Stimulated activated CD4-positive, alpha-beta T cell treated with anti-CD3 and anti-CD28 coated beads, TNF-alpha, amount 100 ng/mL, for 4 hours (primary cell): ENCODE measurements around the gene NEDD4L.

ENCODE experiments used
- DNase-seq, 3 experiments: peaks; one replicate each; pipeline ENCODE4 v3.0.0-alpha.2; 2020; ENCODE audit warnings: low read depth in 3 of 3

Gene NEDD4L

DNA sequence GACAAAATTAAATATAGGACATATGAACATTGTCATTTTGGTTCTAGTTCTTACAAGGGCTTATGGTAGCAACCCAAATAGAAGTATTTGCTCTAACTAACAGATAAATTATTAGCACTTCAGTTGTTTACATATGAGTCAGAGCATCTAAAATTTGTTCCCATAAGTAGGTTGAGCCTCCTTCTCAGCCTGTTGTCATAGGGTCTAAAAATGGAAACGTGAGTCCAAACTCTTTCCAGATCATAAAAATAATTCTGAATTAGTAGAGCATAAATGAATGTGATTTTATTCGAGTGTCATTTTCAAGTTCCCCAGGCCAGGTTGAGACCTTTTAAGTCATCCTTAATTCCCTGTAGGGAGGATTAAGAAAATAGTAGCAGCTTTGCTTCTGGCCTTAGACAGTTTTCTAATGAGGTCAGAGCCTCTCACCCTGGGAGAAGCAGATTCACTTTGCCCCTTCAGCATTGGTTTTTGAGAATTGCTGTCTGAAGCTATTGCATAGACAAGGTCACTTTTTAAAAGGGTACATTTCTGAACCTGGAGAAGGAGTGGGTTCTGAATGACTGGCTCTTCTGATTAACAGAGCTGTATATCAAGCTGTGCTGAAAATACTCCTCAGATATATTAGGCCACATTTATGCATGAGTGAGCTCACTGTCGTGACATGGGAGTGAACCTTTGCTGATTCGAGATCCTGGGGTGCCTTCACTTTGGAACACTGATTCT lies 164.3 kb downstream of the NEDD4L start:
- DNase-seq: no peak

DNA sequence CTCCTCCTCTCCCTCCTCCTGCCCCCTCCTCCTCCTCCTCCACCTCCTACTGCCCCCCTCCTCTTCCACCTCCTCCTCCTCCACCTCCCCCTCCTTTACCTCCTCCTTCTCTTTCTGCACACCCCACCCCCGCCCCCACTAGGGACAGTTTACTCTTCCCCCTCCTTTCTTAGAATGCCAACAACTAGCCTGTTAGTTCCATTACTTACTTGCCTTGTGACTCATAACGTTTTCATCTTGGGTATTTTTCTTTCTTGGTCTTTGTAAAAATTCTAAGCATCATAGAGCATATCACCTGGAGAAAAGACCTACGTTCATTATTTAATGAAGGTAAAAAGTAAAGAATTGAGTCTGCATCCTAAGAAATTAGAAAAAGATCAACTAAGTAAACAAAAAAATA lies 165.3 kb downstream of the NEDD4L start:
- no peak for DNase-seq

DNA sequence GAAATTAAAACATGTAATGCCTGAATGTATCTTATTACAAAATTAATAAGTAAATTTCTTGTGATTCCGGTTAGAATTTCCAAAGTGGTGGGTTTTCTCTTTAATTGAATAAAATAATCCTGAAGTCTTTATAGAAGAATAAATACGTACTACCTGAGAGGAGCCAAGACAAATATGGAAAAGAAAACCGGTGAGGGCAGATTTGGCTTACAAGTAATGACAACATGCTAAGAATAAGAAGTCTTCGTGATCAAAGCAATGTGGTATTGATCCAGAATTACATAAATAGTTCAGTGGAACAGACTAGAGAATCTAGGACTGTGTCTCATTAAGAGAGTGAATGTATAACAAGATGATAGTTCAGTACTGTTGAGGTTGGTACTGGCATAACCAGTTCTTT lies 167.5 kb downstream of the NEDD4L start:
- no peak for DNase-seq

DNA sequence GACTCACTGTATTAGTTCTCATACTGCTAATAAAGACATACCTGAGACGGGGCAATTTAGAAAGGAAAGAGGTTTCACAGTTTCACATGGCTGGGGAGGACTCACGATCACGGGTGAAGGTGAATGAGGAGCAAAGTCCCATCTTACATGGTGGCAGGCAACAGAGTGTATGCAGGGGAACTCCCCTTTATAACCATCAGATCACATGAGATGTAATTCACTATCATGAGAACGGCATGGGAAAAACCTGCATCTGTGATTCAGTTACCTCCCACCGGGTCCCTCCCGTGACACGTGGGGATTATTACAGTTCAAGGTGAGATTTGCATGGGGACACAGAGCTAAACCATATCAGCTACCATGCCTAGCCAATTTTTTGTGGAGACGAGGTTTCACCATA lies 168.2 kb downstream of the NEDD4L start:
- DNase-seq: no peak

DNA sequence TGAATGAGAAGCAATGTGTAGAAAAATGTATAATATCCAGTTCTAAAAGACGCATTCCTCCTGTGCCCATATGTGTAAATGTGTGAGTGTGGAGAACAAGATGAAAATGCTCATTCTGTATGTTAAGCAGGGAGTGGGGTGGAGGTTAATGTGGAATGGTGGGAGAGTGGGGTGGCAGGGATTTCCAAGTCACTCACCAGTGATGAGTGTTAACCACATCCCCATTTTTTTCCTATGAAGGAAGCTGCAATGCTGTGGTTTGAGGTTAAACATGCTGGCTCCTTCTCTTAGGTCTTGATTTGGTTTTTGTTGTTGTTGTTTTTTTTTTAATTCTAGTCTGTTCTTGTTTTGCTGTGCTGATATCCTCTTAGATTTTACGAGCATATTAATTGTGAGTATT lies 169.4 kb downstream of the NEDD4L start:
- no peak for DNase-seq

DNA sequence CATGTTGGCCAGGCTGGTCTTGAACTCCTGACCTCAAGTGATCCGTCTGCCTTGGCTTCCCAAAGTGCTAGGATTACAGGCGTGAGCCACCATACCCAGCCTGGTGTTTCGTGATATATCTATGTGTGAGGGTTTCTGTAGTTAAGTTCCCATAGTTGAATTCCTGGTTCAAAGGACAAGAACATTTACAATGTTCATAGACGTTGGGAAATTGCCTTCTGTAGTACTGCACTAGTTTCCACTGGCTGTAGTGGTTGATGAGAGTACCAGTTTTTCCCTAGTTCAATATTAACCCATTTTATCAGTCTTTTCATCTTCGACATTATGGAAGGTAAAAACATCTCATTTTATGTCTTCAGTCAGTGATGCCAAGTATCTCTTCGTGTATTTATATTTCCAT lies 171.0 kb downstream of the NEDD4L start:
- no peak for DNase-seq

DNA sequence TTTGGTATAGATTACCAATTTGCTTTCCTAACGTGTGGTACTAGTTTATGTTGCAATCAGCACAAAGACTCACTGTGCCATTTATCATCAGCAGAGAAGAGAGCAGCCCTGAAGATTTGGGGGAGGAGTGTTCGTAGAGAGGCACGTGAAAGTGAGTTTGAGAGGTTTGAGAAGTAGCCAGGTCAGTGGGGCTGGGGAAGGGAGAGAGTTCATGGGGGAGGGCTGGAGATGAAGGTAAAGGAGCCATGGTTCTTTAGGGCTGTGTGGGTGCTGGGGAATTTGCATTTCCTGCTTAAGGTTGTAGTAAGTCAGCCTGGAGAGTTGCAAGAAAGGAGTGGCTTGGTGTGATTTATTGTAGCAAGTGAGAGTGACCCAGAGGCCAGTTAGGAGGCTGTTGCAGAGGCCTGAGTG lies 172.1 kb downstream of the NEDD4L start:
- DNase-seq: no peak

DNA sequence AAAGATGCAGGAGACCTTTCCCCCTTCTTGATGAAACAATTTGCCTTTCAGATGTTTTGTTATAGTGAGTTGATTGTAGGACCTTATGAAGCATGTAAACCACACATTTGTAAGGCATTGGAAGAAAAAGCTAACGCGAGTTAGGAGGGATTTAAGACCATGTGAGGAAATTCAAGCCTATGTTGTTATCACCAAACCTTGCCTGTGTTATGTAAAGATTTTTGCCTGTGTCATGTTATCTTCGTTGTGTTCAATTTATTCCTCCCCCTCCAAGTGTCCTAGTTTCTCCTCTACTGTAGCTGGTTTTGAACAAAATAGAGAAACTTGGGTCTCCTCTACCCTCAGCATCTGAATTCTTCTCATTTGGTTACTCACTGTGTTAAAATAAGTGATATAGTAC lies 173.0 kb downstream of the NEDD4L start:
- no peak for DNase-seq

DNA sequence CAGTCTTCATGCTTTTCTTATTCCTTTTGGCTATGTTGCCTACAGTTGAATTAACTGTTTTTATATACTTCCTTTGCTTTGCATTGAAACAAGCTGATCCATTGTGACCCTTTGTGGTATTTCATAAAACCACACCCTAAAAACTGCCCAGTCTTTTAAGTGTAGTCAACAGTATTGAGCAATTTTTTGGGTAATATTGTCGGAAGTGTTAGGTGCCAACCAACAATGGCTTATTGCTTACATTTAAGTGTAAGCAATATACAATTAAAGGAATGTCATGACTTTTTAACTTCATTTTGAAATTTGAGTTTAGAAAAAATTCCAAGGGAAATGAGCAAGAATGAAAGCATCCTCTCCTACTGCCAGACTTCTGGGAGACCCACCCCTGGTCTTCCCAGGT lies 174.1 kb downstream of the NEDD4L start:
- no peak for DNase-seq

DNA sequence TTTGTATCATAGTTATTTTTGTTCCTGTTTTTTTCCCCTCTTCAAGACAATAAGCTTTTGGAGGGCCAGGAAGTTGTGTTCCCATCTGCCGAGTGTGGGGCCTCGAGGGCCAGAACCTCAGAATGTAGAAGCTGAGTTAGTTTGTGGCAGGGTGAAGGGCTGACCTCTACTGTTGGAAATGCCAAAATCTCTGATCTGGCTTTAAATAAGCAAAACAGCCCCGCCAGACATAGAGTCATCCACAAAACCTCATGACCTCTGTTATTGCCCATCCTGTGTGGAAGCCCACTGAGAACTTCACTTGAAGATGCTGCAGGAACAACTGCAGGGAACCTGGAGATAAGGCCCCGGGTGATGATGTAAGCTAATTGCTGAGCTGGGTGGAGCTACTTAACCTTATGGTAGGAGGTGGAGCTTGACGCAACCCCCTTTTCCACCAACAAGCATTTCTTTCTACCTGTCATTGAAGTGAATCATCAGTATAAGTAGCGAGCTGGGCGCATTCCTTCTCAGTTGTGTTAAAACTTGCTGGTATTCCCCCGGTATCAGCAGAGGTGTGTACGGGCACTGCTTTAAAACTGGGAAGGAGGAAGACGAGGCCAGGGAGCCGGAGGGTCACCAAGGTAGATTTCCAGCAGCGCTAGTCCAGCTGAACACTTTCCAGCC lies 177.2 kb downstream of the NEDD4L start:
- no peak for DNase-seq

DNA sequence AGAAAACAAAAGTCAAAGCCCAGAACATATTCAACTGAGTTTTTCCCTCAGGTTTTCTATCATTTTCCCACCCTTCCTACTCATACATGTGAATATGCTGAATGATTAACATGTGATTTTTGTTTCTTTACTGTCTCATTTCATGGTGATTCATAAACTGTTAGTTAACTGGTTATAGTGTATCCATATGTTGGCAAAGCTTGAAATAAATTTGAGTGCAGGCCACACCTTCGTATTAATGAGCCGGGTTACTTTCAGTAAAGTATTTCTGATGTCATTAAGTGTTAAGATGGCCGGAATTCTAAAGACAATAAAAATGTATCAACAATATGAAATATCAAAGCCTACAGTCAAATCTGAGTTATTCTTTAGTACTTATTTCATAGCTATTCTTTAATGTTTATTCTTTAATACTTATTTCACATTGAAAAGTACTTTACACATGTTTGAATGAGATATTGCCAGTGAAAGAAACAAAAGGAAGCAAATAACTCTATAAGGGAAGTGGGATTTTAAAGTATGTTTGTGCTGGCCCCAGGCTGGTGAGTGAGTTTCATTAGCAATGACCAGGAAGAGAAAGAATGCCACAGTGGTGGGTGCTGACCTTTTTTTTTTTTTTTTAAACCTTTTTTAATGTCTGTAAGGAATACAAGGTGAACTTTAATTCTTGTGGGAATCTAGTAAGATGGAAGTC lies 178.6 kb downstream of the NEDD4L start:
- no peak for DNase-seq

DNA sequence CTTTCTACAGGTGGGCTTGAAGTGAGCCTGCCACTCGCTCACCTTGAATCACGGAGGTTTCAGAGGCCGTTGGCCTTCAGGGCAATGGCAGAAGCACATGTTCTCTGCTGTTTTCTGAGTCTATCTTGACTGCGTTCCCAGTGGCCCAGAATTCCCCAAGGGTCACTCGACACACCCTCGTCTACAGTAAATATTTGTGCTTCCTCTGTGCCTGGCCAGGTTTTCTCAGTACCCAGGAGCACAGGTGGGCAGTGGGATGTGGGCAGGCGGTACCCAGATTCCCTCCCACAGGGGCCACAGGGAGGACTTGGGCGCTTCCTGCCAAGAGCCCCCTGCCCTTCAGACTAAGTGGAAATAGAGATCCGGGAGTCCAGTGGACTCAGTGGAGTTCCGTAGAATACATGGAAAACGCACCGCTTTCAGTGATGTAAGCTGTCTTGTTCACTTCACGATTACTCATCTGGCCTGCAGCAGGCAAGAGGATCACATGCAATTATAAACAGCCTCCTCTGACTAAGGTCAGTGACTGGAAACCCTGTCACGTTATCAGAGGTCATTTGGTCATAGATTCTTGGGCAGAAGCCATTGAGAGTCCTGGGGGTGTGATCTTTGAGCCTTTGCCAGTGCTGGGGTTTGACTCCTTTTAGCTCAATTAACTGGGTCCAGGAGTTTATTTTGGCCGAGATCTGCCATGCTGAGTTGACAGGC lies 179.8 kb downstream of the NEDD4L start:
- DNase-seq: no peak

DNA sequence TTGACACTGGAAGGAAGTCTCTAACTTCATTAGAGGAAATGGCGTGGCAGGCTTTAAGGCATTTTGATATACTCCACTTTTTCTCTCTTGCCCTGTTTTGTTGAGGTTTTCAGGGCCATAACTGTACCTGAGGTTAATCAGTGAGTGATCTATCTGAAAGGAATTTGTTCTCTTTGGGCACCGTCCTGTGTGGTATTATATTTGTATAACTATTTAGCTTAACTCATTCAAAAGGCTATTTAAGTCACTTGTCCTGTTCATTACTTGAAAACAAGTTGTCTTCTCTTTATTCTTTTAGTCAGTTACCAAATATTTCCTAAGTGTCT lies 180.4 kb downstream of the NEDD4L start:
- no peak for DNase-seq

DNA sequence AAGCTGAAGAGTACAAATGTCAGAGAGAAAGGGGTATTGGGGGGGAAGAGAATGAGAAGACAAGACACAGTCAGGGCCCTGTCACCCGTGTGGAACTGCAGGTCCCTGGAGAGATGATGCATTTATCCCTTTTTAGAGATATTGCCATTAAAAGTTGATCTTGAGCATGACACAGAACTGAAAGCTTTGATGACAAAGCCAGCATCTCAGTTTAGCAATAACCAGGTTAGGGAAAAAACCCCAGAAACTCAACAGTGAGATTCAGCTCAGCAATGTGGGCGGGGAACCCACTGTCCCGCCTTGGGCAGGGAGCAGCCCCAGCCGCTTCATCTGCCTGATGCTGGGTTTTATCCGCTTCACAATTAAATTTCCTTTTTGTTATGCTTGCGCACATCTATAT lies 181.1 kb downstream of the NEDD4L start:
- no peak for DNase-seq

DNA sequence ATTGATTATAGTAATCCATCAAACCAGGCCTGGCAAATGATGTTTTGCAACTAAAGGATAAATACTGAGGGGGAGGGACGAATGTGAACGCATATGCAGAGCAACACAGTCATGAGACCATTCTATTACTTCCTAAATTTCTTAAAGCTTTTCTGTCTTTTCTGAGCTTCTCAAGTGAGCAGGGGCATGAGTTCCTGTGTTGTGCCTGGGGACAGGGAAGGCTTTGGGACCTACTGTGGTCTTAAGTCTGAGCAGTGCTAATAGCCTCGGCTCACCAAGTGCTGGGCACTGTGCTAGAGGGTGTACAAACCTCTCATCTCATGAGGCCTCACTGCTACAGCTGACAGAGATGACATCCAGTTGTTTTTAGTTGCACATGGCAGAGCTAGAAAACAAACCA lies 182.4 kb downstream of the NEDD4L start:
- DNase-seq: no peak

DNA sequence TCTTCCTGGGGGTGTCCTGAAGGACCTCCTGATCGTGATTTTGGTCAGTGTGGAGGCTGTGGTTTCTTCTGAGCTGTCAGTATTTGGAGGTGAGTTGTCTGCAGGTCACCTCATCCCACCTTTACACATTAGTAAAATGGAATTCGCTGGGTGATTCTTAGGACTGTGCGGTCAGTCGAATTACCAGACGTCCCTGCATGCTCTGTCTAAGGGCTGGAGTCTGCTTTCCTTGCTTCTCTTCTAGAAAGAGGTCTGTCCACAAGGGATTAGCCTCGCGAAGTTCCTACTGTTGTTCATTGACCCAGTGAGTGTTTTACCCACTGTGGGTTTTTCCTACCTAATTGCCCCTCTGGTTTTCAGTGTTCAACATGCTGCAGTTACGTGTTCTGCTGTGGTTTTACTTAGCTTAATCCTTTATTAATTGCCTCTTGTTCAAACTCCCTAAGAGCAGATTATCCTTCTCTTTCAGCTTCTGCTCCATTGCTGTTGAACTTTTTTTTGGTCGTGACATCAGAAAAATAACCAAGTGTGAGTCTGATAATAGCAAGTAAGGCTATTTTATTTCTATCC lies 183.4 kb downstream of the NEDD4L start:
- DNase-seq: no peak

DNA sequence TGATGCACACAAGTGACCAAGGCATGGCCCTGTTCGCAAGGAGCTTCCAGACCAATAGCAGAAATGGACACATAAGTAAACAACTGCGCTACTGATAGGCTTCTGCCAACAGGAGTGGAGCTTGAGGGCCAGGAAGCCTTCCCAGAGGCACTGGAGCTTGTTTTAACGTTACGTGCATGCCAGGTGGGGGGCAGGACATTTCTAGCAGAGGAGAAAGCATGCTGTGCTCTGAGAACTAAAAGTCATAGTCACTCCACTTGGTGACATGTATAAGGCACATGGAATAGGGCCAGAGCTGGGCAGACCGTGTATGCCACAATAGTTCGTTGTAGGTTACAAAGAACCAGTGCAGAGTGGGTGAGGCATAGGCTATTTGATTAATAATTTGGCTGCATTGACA lies 184.2 kb downstream of the NEDD4L start:
- DNase-seq: no peak

DNA sequence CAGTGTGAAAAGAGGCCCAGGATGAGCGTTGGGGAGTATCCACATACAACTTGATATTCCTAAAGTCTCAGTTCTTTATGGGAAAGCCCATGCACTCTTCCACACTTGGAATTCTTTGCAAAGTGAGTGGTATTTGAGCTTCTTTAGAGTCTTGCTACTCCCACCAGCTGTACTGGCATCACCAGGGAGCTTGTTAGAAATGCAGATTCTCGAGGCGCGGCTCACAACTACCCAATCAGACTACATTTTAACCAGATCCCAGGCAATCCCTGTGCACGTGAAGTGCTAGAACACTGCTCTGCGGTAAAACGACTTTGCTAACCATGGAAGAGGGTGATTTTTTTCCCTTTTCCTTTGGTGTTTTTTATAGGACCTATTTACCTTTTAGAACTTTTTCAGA lies 184.7 kb downstream of the NEDD4L start:
- no peak for DNase-seq

DNA sequence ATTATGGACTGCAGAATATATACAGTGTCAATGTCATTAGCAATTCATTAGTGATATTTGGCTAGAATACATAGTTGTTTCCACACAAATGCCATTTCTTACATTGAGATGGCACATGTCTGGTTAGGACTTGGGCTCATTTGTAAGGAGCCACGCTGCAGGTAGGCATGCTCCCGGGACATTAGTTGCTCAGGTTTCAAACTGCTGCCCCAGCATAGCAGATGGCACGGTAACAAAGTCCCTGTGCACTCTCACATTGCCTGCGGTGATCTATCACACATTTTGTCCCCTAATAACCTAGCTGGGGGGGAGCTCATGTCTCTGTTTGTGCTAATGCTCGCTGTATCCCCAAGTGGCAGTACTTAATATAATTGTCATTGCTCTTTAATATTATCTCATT lies 185.1 kb downstream of the NEDD4L start:
- no peak for DNase-seq

DNA sequence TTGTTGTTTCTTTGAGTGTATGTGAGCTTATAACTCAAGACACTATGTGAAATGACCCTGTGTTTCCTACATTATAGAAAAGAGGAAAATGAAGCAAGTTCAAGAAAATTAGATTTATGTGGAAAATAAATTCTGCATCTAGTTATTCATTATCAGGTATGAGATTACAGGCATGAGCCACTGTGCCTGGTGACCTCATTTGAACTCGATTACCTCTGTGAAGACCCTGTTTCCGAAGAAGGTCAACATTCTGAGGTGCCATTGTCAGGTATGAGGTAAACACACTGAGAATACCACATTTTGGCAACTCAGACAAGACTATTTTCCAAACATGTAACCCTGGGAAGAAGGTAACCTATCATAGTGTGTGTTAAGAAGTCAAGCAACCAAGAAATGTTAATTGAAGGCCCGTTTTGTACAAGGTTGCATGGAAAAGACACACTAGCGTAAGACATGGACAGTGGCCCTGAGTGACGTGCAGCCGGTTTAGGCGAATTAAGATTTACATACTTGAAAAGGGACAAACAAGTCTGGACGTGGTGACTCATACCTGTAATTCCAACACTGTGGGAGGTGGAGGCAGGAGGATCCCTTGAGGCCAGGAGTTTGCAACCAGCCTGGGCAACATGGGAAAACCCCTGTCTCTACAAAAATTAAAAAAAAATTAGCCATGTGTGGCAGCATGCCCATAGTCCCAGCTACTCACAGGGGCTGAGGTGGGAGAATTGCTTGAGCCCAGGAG lies 186.6 kb downstream of the NEDD4L start:
- no peak for DNase-seq

DNA sequence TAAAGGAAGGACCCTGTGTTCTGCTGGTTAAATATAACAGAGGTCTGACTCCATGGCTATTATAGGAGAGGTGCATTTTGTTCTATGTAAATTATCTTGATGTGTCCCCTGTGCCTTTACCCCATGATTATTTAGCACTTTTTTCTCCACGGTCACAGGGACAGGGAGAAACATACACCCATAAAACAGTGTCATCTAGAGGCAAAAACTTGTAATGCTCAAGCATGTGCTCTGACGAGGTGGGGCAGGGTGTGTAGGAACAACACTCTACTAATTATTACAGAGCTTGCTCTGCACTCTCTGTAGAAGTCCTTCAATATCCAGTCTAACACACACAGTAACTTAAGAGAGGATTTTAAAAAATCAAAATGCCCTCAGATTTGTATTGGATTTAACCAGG lies 187.9 kb downstream of the NEDD4L start:
- no peak for DNase-seq

DNA sequence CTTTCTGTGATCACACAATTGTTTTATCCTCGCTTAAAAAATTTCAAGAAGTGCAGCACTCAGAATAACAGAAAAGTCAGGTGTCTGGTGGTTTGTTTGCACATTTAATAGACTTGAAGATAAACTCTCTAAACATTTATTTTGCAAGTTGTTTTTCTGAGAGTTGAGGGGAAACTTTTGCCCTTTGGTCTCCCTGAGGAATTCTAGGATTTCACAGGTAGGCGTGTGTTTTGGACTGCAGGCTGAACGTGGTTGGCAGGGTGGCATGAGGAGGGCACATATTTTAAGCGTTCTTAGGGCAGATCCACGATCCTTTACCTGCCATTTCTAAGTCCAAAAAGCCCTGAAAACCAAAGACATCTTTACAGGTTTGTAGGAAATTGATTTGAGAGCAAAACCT lies 188.6 kb downstream of the NEDD4L start:
- DNase-seq: no peak
